HG03095 (cell line): ENCODE data around the gene SNCB.

Experiments used
- ATAC-seq: cut with Tn5 transposase; IDR thresholded peaks from one replicate; pipeline ENCODE4 v1.9.1; 2021; ENCODE audit warnings: moderate library complexity; ENCODE audit not compliant: unreplicated experiment

SNCB gene

DNA sequence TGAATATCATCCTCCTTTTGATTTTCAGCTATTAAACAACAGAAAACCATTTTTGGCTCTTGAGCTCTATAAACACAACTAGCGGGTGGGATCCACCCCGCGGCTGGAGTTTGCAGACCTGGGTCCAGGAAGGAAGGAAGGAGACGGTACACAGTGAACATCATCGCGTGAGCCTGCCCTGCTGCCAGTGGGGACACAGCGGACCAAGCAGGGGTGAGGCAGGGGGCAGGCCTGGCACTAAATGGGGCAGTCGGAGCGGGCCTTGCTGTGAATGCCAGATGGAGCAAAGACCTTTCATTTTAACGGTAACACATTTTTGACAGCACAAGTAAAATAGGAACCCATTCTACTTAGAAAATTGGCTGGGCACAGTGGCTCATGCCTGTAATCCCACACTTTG lies 31.3 kb upstream of the SNCB start:
- ATAC-seq: no peak

- peak; percentile 62 for ATAC-seq
Observed at GRCh38 chr5:176660860-176661641, 30.7 kb upstream of the SNCB start.

DNA sequence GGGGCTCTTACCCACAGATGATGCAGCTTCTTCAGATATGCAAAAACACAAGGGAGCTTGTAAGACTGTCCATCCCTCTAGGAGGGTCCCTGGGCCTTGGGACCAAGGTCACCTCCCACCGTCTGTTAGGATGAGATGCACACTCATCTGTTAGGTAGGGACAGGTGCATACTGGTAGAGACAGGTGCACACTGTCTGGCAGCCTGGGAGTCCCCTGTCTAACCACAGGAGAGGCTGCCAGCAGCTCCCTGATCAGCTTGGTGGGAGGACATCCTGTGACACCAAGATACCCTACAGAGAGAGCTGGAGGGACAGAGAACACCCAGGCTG lies 30.2 kb upstream of the SNCB start:
- peak; percentile 17 for ATAC-seq

- ATAC-seq: no peak
Observed at GRCh38 chr5:176659860-176660461, 29.6 kb upstream of the SNCB start.

GRCh38 chr5:176659512-176659839 lies 29.1 kb upstream of the SNCB start:
- no peak for ATAC-seq

DNA sequence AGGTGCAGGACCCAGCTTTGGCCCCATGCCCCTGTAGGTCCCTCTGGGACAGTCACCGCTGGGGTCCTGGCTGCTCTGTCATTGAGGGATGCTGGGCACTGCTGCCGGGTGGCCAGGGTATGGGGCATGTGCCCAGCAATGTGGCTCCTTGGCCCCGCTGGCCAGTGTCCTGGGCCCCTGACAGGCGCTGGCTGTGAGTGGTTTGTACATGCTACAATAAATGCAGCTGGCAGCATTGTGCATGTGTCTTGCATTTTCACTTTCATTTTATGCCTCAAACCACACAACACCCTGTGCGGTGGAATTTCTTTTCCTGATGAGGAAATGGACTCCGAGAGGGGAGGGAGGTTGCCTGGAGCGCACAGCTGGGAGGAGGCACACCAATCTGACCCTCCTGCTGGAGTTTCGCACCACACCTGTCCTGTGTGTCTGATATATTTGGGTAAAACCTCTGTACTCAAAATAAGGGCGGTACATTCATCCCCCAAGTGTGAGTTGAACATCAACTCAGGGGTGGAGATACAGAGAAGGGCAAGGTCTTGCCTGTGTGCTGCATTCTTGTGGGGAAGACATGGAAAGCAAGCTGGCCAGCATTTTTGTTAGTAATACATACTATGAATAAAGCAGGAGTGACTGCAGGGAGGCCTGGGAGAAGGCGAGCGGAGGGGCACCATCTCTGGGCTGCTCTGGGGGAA lies 28.6 kb upstream of the SNCB start:
- no peak for ATAC-seq

- ATAC-seq: peak; percentile 49
Observed at GRCh38 chr5:176658007-176658599, 27.8 kb upstream of the SNCB start.

- no peak for ATAC-seq
Observed at GRCh38 chr5:176656467-176656990, 26.2 kb upstream of the SNCB start.

DNA sequence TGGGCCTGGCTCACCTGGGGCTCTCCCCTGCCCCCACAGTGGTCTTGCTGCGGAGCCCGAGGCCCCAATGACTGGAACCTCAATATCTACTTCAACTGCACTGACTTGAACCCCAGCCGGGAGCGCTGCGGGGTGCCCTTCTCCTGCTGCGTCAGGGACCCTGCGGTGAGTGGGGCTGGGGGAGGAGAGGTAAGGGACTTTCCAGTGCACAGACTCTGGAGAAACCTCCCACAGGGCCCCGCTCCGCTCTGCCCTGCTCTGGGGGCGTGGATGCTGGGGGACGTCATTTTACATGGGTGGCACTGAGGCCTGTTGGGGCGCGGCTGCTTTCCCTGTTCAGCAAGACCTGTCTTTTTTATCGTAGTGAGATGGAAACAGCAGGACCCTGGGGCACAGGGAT lies 24.5 kb upstream of the SNCB start:
- ATAC-seq: no peak

DNA sequence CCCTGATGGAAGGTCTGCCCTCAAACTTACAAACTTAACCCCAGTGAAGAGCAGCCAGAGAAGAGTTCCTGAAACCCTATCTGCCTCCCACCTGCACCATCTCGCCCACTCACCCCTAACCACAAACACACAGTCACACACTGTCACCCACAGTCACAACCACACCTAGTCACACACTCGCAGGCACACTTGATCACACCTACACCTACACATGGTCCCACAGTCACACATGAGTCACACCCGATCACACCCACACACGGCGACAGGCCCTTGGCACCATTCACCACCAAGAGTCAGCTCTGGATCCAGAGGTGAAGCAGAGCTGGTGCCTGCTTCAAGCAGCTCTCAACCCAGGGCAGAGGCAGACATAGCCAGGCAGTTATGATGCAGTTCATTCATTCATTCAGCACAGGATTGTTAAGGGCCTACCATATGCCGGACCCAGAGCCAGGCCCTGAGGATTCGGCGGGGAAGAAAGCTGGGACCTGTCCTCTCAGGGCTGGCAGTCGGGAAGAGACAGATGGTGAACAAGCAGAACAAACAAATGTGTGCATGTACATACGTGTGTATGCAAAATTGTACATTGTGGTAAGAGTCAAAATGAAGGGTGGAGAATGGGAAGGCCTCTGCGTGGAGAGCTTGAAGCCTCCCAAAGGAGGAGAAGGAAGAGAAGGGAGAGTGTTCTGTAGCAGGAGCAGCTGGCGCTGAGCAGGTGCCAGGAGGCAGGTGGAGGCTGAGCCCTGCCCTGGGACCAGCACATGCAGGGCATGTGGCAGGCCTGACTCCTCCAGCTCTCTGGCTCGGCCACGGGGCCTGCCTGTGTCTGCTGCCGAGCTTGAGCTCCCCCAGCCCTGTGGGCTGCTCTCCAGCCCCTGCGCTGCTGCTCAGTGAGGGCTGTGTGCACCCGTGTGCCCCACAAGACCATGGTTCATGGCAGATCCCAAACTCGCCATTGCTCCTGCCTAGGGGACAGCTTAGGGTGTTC lies 23.4 kb upstream of the SNCB start:
- ATAC-seq: no peak

DNA sequence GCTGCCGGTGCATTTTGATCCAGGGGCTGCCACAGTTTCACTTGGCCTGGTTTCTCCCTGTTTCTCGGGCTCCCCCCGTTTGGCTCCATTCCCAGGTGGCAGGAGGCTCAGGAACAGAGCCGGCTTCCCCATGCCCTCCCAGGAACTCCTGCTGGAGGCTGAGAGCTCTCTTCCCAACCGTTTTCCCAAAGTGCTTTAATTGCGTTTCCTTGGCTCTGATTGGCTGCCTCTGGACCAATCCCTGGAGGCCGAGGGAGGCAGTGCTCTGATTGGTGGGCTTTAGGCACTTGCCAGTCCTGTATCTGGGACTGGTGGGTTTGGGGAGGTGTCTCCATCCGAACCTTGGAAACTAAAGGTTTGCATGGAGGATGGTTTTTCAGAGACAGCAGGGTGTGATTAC lies 21.8 kb upstream of the SNCB start:
- no peak for ATAC-seq

DNA sequence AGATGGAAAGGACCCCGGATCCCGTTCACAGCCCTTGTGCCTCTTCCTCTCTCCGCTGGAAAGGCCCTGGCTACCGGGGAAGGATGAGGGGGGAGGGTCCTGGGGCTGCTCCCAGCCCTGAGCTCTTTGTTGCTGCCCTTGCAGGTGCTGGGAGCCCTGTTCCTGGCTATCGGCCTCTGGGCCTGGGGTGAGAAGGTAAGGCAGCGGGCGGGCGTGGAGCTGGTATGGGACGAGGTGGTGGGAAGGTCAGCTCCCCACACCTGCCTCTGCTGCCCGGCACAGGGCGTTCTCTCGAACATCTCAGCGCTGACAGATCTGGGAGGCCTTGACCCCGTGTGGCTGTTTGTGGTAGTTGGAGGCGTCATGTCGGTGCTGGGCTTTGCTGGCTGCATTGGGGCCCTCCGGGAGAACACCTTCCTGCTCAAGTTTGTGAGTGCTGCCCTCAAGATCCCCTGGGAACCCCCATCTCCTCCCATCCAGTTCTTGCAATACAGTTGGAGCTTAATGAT lies 21.2 kb upstream of the SNCB start:
- ATAC-seq: no peak

GRCh38 chr5:176650354-176650884 lies 20.1 kb upstream of the SNCB start:
- no peak for ATAC-seq

GRCh38 chr5:176648474-176649194 lies 18.3 kb upstream of the SNCB start:
- ATAC-seq: no peak

DNA sequence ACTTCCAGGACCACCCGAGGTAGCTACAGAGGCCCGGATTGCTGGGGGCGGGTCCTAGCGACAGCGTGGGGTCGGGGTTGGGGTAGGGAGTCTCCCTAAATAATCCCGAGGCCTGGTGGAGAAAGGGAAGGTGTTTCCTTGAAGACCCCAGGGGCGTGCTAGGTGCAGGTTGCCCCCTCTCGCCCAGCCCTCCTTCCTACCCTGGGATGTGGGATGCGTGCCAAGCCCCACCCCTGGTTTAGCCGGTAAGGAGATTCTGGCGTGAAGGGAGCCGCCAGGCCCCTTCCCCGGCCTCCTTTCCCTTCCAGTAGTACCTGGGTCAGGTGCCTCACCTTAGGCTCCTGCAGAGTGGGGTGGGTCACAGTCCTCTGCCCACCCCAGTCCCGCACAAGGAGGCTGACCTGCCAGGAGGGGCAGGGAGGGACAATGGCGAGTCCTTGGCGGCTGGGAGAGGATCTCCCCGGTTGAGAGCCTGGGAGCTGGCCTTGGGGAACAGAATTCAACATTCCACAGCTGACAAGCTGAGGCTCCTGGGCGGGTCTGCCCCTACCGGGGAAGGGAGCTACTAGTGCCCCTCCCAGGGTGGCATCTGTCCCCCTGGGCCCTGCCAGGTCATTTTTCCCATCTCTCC lies 17.6 kb upstream of the SNCB start:
- ATAC-seq: no peak

DNA sequence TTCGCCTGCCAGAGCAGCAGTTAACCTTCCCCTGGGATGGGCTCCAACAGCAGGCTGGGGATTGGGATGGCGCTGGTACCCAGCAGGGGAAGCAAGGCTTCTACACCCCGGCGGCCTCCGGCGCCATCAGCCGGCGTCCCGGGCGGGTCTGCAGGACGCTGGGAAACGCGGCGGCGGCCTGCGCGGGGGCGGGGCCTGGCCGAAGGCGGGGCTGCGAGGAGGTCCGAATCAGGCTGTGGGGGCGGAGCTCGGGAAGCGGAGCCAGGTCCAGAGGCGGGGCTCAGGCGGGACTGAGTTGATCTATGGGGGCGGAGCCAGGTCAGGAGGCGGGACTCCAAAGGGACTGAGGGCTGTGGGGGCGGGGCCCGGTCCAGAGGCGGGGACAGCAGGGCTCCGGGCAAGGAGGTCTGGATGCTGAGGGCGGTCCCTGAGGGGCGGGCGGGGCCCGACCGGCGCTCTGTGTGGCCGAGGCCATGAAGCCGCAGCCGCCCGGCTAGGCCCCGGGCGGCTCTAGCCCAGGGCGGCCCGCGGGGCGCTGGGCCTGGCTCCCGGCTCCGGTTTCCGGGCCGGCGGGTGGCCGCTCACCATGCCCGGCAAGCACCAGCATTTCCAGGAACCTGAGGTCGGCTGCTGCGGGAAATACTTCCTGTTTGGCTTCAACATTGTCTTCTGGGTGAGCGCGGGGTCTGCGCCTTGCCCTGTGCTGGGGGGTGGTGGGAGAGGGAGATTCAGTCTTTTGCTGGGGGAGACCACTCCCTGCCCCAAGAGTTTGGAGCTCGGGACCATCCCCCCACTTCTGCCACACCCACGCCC lies 16.9 kb upstream of the SNCB start, which contains the start of gene TSPAN17:
Gene TSPAN17 (plus strand): TSS at position 455 of the 813 bp plus-strand sequence. CDS start 132 bp downstream, at position 587.
- peak; percentile 95 for ATAC-seq

GRCh38 chr5:176646707-176647029 lies 16.3 kb upstream of the SNCB start:
- peak; percentile 3 for ATAC-seq

DNA sequence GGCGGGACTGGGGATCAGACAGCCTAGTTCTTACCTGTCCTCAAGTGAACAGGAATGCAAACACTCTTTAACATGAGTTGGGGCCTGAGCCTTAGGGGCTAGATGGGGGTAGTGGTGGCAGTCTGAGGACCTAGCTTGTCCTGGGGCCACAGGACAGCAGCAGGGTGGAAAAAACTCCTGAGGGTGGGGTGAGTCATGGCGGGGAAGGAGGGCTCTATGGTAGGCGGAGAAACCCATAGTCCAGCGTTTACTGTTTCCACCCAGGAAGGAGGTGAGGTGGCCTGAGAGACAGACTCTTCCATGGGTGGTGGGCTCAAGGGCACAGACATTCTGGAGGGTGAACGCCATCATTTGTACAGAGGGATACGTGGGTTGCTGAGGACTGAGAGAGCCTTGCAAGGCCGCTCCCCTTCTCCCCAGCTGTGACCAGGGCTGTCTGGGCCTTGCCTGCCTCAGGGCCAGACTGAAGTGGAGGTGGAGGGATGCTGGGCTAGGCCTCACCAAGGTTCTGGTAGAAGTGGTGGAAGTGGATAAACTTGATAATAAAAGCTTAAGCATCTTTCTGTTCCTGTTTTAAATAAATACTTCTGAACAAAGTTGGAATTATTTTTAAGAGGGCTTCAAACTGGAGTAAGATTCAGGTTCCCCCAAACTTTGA lies 15.8 kb upstream of the SNCB start:
- no peak for ATAC-seq
